DMS153 (cell line): Measurements from ENCODE around the gene SORBS2.

ENCODE experiments used
- DNase-seq: peaks from one replicate; lab custom pipeline; 2025; lab: John Stamatoyannopoulos, UW

Gene SORBS2

GRCh38 chr4:185800266-185800945 lies 11.6 kb downstream of the SORBS2 start:
- no peak for DNase-seq

- no peak for DNase-seq
Measured at GRCh38 chr4:185799442-185799841, 12.6 kb downstream of the SORBS2 start.

- no peak for DNase-seq
Measured at GRCh38 chr4:185797596-185798338, 14.2 kb downstream of the SORBS2 start.

GRCh38 chr4:185797018-185797417 lies 15.0 kb downstream of the SORBS2 start:
- no peak for DNase-seq

GRCh38 chr4:185796176-185796575 lies 15.8 kb downstream of the SORBS2 start:
- no peak for DNase-seq

GRCh38 chr4:185794637-185795036 lies 17.4 kb downstream of the SORBS2 start:
- no peak for DNase-seq

- no peak for DNase-seq
Measured at GRCh38 chr4:185793716-185794115, 18.3 kb downstream of the SORBS2 start.

- no peak for DNase-seq
Measured at GRCh38 chr4:185793116-185793485, 18.9 kb downstream of the SORBS2 start.

- peak; percentile 11 for DNase-seq
Measured at GRCh38 chr4:185792384-185793115, 19.4 kb downstream of the SORBS2 start.

GRCh38 chr4:185787926-185788679 lies 23.9 kb downstream of the SORBS2 start:
- no peak for DNase-seq

- DNase-seq: no peak
Measured at GRCh38 chr4:185786422-185786821, 25.6 kb downstream of the SORBS2 start.

GRCh38 chr4:185783574-185783973 lies 28.4 kb downstream of the SORBS2 start:
- no peak for DNase-seq

GRCh38 chr4:185782523-185782922 lies 29.5 kb downstream of the SORBS2 start:
- no peak for DNase-seq

- DNase-seq: no peak
Measured at GRCh38 chr4:185781555-185782215, 30.3 kb downstream of the SORBS2 start.

GRCh38 chr4:185780472-185780871 lies 31.5 kb downstream of the SORBS2 start:
- no peak for DNase-seq

GRCh38 chr4:185779517-185779916 lies 32.5 kb downstream of the SORBS2 start:
- DNase-seq: no peak

- DNase-seq: no peak
Measured at GRCh38 chr4:185778307-185778706, 33.7 kb downstream of the SORBS2 start.

GRCh38 chr4:185775792-185776555 lies 36.0 kb downstream of the SORBS2 start:
- no peak for DNase-seq

- DNase-seq: no peak
Measured at GRCh38 chr4:185774845-185775680, 36.9 kb downstream of the SORBS2 start.

- DNase-seq: no peak
Measured at GRCh38 chr4:185774131-185774653, 37.8 kb downstream of the SORBS2 start.
